Esophagus squamous epithelium (tissue), 5 donors: ENCODE measurements around the gene MAN1C1. TPM values are rescaled to one million over a fixed set of nuclear protein-coding genes. Genes with fewer than 3 reads are reported as not detected.

Experiments
- DNase-seq: peaks from one replicate; lab custom pipeline; 2025; lab: John Stamatoyannopoulos, UW
- H3K27ac ChIP-seq, 4 donors: fragments of 200-600 bp; sonication (generic); one replicate each; pipeline ENCODE4 v1.5.1; 2016 to 2019; ENCODE audit warnings: mild to moderate bottlenecking in 1 of 4
- H3K27me3 ChIP-seq, 4 donors: fragments of 200-600 bp; sonication (generic); 1 replicate in 3 of 4; 2 replicates in 1 of 4; pipeline versions ENCODE4 v1.5.1 to v1.6.0; 2017 to 2021; ENCODE audit warnings: antibody characterized with exemption in 1 of 4
- H3K36me3 ChIP-seq, 3 donors: fragments of 200-600 bp; sonication (generic); one replicate each; pipeline ENCODE4 v1.5.1; 2016 to 2019
- H3K4me1 ChIP-seq, 3 donors: fragments of 200-600 bp; sonication (generic); one replicate each; pipeline ENCODE4 v1.5.1; 2017 to 2019
- H3K4me3 ChIP-seq, 4 donors: fragments of 200-600 bp; sonication (generic); 1 replicate in 3 of 4; 2 replicates in 1 of 4; pipeline ENCODE4 v1.5.1; 2016 to 2019; ENCODE audit warnings: mild to moderate bottlenecking in 2 of 4, moderate library complexity in 1 of 4
- H3K9me3 ChIP-seq, 3 donors: fragments of 200-600 bp; sonication (generic); one replicate each; pipeline ENCODE4 v1.5.1; 2016 to 2019
- POLR2A ChIP-seq, 4 donors: fragments of 450-650 bp; IDR thresholded peaks; one replicate each; pipeline ENCODE4 v1.6.1; 2017; ENCODE audit warnings: antibody characterized with exemption in 4 of 4, mild to moderate bottlenecking in 4 of 4, moderate library complexity in 3 of 4
- WGBS, 2 donors: methylation state at CpG; one replicate each; pipeline ENCODE4 v1.1.5; 2018; 5-methylcytosine and 5-hydroxymethylcytosine counted together
- intact Hi-C: fragments of 100-400 bp; cut with DNase I; formaldehyde crosslinking; loops from one replicate; pipeline ENCODE4 v1.15.0; 2022
- total RNA-seq, 4 donors: library from RNA; depleted of rRNA; stranded (reverse); fragments of >200 nt; gene quantifications; one replicate each; pipeline ENCODE4 v1.1.0, GENCODE V29; 2016
- TF ChIP-seq, protein P1 (sequence below), 6 experiments: fragments of 450-650 bp in 4 of 6; fragments of 200-600 bp in 2 of 6; sonication (generic) in 2 of 6; IDR thresholded peaks; one replicate each; pipeline ENCODE4 v1.5.1; 2016 to 2019; ENCODE audit warnings: antibody characterized with exemption in 6 of 6, mild to moderate bottlenecking in 4 of 6, moderate library complexity in 4 of 6
- donor health status: DM: yes; HTN: yes; CAD: no.

The MAN1C1 gene
- total RNA-seq, 4 donors from 2014 or later = 0.91 to 7.4 (median 3.8) TPM

DNA sequence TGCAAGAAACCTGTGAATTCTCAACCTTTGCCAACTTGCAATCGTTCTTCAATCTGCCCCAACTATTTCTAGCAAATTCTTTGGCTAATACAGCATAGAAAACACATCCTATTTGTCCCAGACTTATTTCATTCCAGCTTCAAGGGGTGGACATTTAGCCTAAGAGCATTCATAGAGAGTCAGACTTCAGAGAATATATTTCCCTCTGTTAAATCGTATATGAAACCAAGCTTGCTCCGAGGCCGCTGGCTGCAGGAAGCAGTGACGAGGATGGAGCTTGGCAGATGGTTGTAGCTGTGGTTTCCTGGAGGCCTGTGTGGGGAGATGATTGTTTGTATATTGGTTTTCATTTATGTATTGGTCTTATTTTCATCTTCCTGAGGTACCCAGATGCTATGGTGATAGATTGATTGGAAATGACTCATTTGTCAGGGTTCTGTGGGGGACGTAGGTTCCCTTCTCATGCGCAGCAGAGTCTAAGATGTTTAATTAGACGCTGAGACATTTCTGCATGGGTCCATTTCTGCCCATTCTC is 26.1 kb downstream of the MAN1C1 start:
- Histone ChIP-seq H3K27me3 (no peaks in the 10 kb centered on the region), H3K9me3 (peaks cover 0 to 8% (median 0%) of the 10 kb centered on the region in 3 donors), H3K4me3 (peak overlapping the region in 1 of 4 donors; percentile 15), H3K36me3 (peaks cover 0 to 7% (median 0%) of the 10 kb centered on the region in 3 donors), H3K4me1 (peaks cover 3 to 25% (median 7%) of the 10 kb centered on the region in 3 donors), H3K27ac (peak overlapping the region in 2 of 4 donors; percentile 44 to 72)
- no peak for TF ChIP-seq POLR2A (IDR thresholded peaks at IDR 0.05)
- TF ChIP-seq, protein P1, sequence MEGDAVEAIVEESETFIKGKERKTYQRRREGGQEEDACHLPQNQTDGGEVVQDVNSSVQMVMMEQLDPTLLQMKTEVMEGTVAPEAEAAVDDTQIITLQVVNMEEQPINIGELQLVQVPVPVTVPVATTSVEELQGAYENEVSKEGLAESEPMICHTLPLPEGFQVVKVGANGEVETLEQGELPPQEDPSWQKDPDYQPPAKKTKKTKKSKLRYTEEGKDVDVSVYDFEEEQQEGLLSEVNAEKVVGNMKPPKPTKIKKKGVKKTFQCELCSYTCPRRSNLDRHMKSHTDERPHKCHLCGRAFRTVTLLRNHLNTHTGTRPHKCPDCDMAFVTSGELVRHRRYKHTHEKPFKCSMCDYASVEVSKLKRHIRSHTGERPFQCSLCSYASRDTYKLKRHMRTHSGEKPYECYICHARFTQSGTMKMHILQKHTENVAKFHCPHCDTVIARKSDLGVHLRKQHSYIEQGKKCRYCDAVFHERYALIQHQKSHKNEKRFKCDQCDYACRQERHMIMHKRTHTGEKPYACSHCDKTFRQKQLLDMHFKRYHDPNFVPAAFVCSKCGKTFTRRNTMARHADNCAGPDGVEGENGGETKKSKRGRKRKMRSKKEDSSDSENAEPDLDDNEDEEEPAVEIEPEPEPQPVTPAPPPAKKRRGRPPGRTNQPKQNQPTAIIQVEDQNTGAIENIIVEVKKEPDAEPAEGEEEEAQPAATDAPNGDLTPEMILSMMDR (IDR thresholded peaks at IDR 0.05) = no peak
- intact Hi-C loops = no loop called here
- no peak for DNase-seq
- 48 to 69% methylated on average over 8 of the region's 8 CpGs for WGBS, 2 donors

DNA sequence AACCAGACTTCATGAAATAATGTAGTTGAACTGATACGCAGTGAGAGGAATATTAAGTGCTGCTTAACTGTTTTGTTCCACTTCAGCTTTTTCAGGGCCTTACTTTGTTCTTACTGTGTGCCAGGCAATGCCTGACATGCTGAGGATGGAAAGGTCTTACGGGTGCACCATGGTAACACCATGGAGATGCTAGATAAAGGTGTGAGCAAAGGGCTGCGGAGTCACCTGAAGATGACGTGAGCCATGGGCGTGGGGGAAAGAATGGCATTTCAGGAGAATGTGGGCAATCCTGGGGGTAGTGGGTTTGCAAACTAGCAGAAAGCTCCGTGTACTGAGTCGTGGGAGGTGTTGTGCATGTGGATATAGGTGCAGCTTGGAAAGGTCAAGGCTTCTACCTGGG is 27.3 kb downstream of the MAN1C1 start:
- Histone ChIP-seq H3K36me3 (peaks cover 0 to 7% (median 0%) of the 10 kb centered on the region in 3 donors), H3K4me1 (peaks cover 3 to 38% (median 13%) of the 10 kb centered on the region in 3 donors), H3K27ac (no peak overlapping the region), H3K9me3 (peaks cover 0 to under 1% (median 0%) of the 10 kb centered on the region in 3 donors), H3K4me3 (no peak overlapping the region), H3K27me3 (no peaks in the 10 kb centered on the region)
- no peak for TF ChIP-seq POLR2A (IDR thresholded peaks at IDR 0.05)
- TF ChIP-seq, protein P1 (IDR thresholded peaks at IDR 0.05) = no peak
- no peak for DNase-seq
- WGBS, 2 donors = 93 to 95% methylated on average over 6 to 7 of the region's 7 CpGs
- intact Hi-C loops = no loop called here

DNA sequence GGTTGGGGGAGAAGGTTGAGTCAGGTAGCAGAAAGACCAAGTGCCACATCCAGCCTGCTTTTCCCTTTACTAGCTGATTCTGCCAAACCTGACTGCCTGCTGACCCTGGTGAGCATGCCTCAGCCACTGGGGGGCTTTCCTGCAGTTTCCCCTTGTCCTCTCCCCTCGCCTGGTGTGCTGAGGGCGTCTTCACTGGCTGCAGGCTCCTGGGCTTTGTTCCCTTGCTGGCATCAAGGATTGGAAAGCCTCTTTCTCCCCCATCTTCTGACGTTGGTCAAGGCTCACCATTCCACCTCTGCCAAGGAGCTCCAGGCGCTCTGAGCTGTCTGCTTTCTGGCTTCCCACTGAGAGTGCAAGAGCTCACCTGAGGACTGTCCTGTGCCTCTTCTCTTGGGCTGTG is 28.4 kb downstream of the MAN1C1 start:
- intact Hi-C loops = no loop called here
- no peak for DNase-seq
- TF ChIP-seq, protein P1 (IDR thresholded peaks at IDR 0.05) = no peak
- no peak for TF ChIP-seq POLR2A (IDR thresholded peaks at IDR 0.05)

DNA sequence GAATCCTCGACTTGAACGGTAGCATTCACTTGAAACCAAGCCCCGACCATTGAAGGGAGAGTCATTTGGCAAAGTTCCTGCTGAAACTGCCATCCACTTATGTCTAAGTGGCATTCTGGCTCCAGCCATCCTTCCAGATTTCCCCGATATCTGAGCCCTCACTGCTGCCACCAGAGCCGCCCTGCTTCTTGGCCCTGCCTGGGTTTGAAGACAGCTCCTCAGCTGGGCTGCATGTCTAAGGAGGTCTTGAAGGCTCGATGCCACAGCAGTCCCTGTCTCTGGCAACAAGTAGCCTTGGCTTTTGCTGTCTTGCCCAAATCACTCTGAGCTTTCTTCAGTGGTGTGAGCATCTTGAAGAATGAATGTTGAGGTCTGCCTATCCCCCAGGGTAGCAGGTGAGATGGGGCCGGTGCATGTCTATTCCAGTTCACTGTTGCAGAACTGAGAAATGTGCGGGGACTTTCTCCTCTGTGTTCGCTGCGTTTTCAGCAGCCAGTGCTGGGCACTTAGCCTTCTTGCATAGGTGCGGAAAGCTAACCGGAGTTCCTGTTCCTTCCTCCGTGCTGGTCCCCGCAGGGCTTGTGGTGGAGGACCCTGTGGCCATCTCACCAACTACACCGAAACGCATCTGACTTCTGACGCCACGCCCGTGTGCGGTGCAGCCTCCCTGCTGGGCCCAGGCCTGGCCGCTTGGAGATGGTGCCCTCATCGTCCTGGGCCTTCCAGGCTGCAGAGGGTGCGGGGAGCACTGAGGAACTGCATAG is 29.2 kb downstream of the MAN1C1 start:
- intact Hi-C loops = no loop called here
- no peak overlapping the region for H3K27ac ChIP-seq
- peaks cover 0 to 7% (median 0%) of the 10 kb centered on the region in 3 donors for H3K36me3 ChIP-seq
- TF ChIP-seq POLR2A (IDR thresholded peaks at IDR 0.05) = no peak
- TF ChIP-seq, protein P1 (IDR thresholded peaks at IDR 0.05) = no peak
- H3K27me3 ChIP-seq = no peaks in the 10 kb centered on the region
- 90 to 92% methylated on average over 12 to 20 of the region's 23 CpGs for WGBS, 2 donors
- no peak for DNase-seq
- no peaks in the 10 kb centered on the region for H3K9me3 ChIP-seq
- H3K4me1 ChIP-seq = peaks cover 3 to 56% (median 20%) of the 10 kb centered on the region in 3 donors
- no peak overlapping the region for H3K4me3 ChIP-seq

More for the DNA sequence above, 28.4 kb downstream of the MAN1C1 start:
- peaks cover 3 to 48% (median 18%) of the 10 kb centered on the region in 3 donors for H3K4me1 ChIP-seq
- peaks cover 0 to 7% (median 0%) of the 10 kb centered on the region in 3 donors for H3K36me3 ChIP-seq
- WGBS, 2 donors = 64 to 86% methylated on average over 3 to 4 of the region's 4 CpGs
- H3K4me3 ChIP-seq = no peak overlapping the region
- no peaks in the 10 kb centered on the region for H3K27me3 ChIP-seq
- H3K9me3 ChIP-seq = no peaks in the 10 kb centered on the region
- H3K27ac ChIP-seq = no peak overlapping the region

DNA sequence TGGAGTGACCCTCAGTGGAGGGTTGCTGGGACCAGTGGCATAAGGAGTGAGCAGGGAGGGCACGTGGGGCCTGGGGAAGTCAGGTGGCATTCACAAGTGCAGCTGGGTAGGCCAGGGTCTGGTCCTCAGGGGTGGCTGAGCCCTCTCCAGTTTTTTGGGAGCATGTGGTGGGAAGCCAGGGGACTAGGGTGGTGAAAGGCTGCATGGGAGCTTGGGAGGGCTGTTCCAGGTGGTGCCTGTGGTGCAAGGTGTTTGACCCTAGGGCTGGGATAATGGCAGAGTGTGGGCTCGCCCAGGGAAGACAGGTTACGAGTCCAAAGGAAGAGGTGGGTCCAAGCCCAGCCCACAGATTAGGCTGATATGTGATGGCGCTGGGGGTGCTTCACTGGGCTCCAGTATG is 30.5 kb downstream of the MAN1C1 start:
- Histone ChIP-seq H3K4me3 (no peak overlapping the region), H3K4me1 (peaks cover 3 to 67% (median 17%) of the 10 kb centered on the region in 3 donors), H3K9me3 (no peaks in the 10 kb centered on the region), H3K27ac (no peak overlapping the region), H3K36me3 (peaks cover 0 to 7% (median 0%) of the 10 kb centered on the region in 3 donors), H3K27me3 (no peaks in the 10 kb centered on the region)
- WGBS, 2 donors = 95 to 100% methylated on average over 2 to 3 of the region's 4 CpGs
- TF ChIP-seq POLR2A (IDR thresholded peaks at IDR 0.05) = no peak
- TF ChIP-seq, protein P1 (IDR thresholded peaks at IDR 0.05) = no peak
- DNase-seq = no peak
- intact Hi-C loops = no loop called here
